IgD-negative memory B cell (primary cell): ENCODE data around the gene PRDM7. TPM values are rescaled to one million over a fixed set of nuclear protein-coding genes. Genes with fewer than 3 reads are reported as not detected.
A peak's percentile ranks its signal among the peaks of the same experiment; 100 is the strongest.
"Not testable (repeated sequence)": the region's sequence is repeated elsewhere in the genome, so short reads cannot be mapped to it uniquely, and the experiment has no call there.

Experiments
- H3K27ac Mint-ChIP-seq, 3 donors: one replicate each; pipeline ENCODE4 v1.8.0; 2020 to 2022; ENCODE audit warnings: mild to moderate bottlenecking in 3 of 3, mixed read lengths in 3 of 3, moderate library complexity in 1 of 3
- H3K27me3 Mint-ChIP-seq: one replicate; pipeline ENCODE4 v1.8.0; 2021; ENCODE audit warnings: mixed read lengths
- H3K36me3 Mint-ChIP-seq: one replicate; pipeline ENCODE4 v1.8.0; 2020; ENCODE audit warnings: mild to moderate bottlenecking, mixed read lengths
- H3K4me1 Mint-ChIP-seq, 3 donors: one replicate each; pipeline ENCODE4 v1.8.0; 2020 to 2022; ENCODE audit warnings: mixed read lengths in 3 of 3, mild to moderate bottlenecking in 1 of 3
- H3K4me3 Mint-ChIP-seq, 4 donors: one replicate each; pipeline ENCODE4 v1.8.0; 2020 to 2022; ENCODE audit warnings: mild to moderate bottlenecking in 4 of 4, mixed read lengths in 4 of 4, moderate library complexity in 3 of 4
- H3K9me3 Mint-ChIP-seq, 3 donors: one replicate each; pipeline ENCODE4 v1.8.0; 2020 to 2021; ENCODE audit warnings: mixed read lengths in 3 of 3, mild to moderate bottlenecking in 1 of 3
- polyA plus RNA-seq: library from polyadenylated mRNA; unstranded; fragments of 300-500 nt; fragmentation: Illumina TruSeq; gene quantifications from one replicate; pipeline ENCODE4 v1.2.3, GENCODE V29; 2021

Gene PRDM7
- polyA plus RNA-seq, 1 donor from 2014 or later: not detected

GRCh38 chr16:90018652-90019542, 58.2 kb downstream of the PRDM7 start, which contains the start of gene DBNDD1:
DBNDD1 (minus strand) TSS chr16:90019456; CDS start chr16:90019341, 115 bp downstream.
- peak within 1 kb of the TSS; percentile 76 to 94 (median 80) for H3K4me3 Mint-ChIP-seq
- H3K27me3 Mint-ChIP-seq: peaks cover 20% of the 10 kb centered on the region
- peaks cover 0 to 2% (median 0%) of the 10 kb centered on the region in 3 donors for H3K9me3 Mint-ChIP-seq
- H3K36me3 Mint-ChIP-seq: peaks cover 2% of the 10 kb centered on the region
- peaks cover 10 to 14% (median 11%) of the 10 kb centered on the region in 3 donors for H3K4me1 Mint-ChIP-seq
- peak within 1 kb of the TSS in 1 of 3 donors; percentile 59 for H3K27ac Mint-ChIP-seq

- Mint-ChIP-seq H3K27me3 (peaks cover 20% of the 10 kb centered on the region), H3K27ac (no peak overlapping the region)
These were observed 58.9 kb downstream of the PRDM7 start for GRCh38 chr16:90018297-90018651.

GRCh38 chr16:90016339-90016950, 60.7 kb downstream of the PRDM7 start:
- H3K4me3 Mint-ChIP-seq: no peak overlapping the region
- H3K4me1 Mint-ChIP-seq: peaks cover 6 to 23% (median 10%) of the 10 kb centered on the region in 3 donors
- no peak overlapping the region for H3K27ac Mint-ChIP-seq
- peaks cover 17% of the 10 kb centered on the region for H3K27me3 Mint-ChIP-seq
- peaks cover 0 to 2% (median 0%) of the 10 kb centered on the region in 3 donors for H3K9me3 Mint-ChIP-seq
- peaks cover 2% of the 10 kb centered on the region for H3K36me3 Mint-ChIP-seq

More at GRCh38 chr16:90018297-90018651, 58.9 kb downstream of the PRDM7 start:
- Mint-ChIP-seq H3K4me3 (peak overlapping the region in 3 of 4 donors; percentile 39 to 76 (median 50)), H3K36me3 (peaks cover 2% of the 10 kb centered on the region), H3K9me3 (peaks cover 0 to 2% (median 0%) of the 10 kb centered on the region in 3 donors), H3K4me1 (peaks cover 13 to 17% (median 14%) of the 10 kb centered on the region in 3 donors)

GRCh38 chr16:90015586-90016338, 61.4 kb downstream of the PRDM7 start:
- H3K27me3 Mint-ChIP-seq: peaks cover 17% of the 10 kb centered on the region
- peak overlapping the region in 1 of 3 donors; percentile 23 for H3K27ac Mint-ChIP-seq
- peaks cover 0 to 2% (median 0%) of the 10 kb centered on the region in 3 donors for H3K9me3 Mint-ChIP-seq
- peaks cover 2% of the 10 kb centered on the region for H3K36me3 Mint-ChIP-seq
- no peak overlapping the region for H3K4me3 Mint-ChIP-seq
- H3K4me1 Mint-ChIP-seq: peaks cover 6 to 23% (median 10%) of the 10 kb centered on the region in 3 donors

- Mint-ChIP-seq H3K9me3 (no peaks in the 10 kb centered on the region), H3K4me1 (peaks cover 13 to 30% (median 14%) of the 10 kb centered on the region in 3 donors), H3K4me3 (peak overlapping the region in 3 of 4 donors; percentile 8 to 89 (median 24)), H3K36me3 (peaks cover 2% of the 10 kb centered on the region), H3K27ac (peak overlapping the region in 2 of 3 donors; percentile 39 to 56), H3K27me3 (peaks cover 11% of the 10 kb centered on the region)
These were observed 64.0 kb downstream of the PRDM7 start for GRCh38 chr16:90012991-90013745.

- Mint-ChIP-seq H3K36me3 (peaks cover 2% of the 10 kb centered on the region), H3K27ac (peak overlapping the region in 2 of 3 donors; percentile 48 to 82), H3K27me3 (peaks cover 11% of the 10 kb centered on the region), H3K9me3 (no peaks in the 10 kb centered on the region), H3K4me1 (peaks cover 18 to 37% (median 20%) of the 10 kb centered on the region in 3 donors), H3K4me3 (peak overlapping the region in 2 of 4 donors; percentile 28 to 37)
These were observed 65.1 kb downstream of the PRDM7 start for GRCh38 chr16:90011908-90012501.

GRCh38 chr16:90011508-90011819, 65.7 kb downstream of the PRDM7 start:
- peaks cover under 1% of the 10 kb centered on the region for H3K36me3 Mint-ChIP-seq
- H3K4me1 Mint-ChIP-seq: peaks cover 18 to 37% (median 20%) of the 10 kb centered on the region in 3 donors
- H3K27me3 Mint-ChIP-seq: peaks cover 11% of the 10 kb centered on the region
- H3K27ac Mint-ChIP-seq: peak overlapping the region in 1 of 3 donors; percentile 48
- H3K9me3 Mint-ChIP-seq: no peaks in the 10 kb centered on the region
- H3K4me3 Mint-ChIP-seq: peak overlapping the region in 1 of 4 donors; percentile 27

- no peaks in the 10 kb centered on the region for H3K9me3 Mint-ChIP-seq
- peaks cover 11% of the 10 kb centered on the region for H3K27me3 Mint-ChIP-seq
- peak overlapping the region in 1 of 4 donors; percentile 58 for H3K4me3 Mint-ChIP-seq
- H3K36me3 Mint-ChIP-seq: no peaks in the 10 kb centered on the region
- H3K4me1 Mint-ChIP-seq: peaks cover 18 to 37% (median 20%) of the 10 kb centered on the region in 3 donors
- peak overlapping the region in 1 of 3 donors; percentile 91 for H3K27ac Mint-ChIP-seq
These were observed 66.2 kb downstream of the PRDM7 start for GRCh38 chr16:90010676-90011507.

GRCh38 chr16:90009172-90009899, 67.8 kb downstream of the PRDM7 start:
- H3K27ac Mint-ChIP-seq: peak overlapping the region; percentile 86 to 91 (median 91)

GRCh38 chr16:90008708-90009145, 68.4 kb downstream of the PRDM7 start:
- Mint-ChIP-seq H3K4me3 (peak overlapping the region; percentile 68 to 88 (median 79)), H3K27me3 (peaks cover 2% of the 10 kb centered on the region), H3K9me3 (no peaks in the 10 kb centered on the region), H3K27ac (peak overlapping the region; percentile 86 to 91 (median 91)), H3K36me3 (no peaks in the 10 kb centered on the region), H3K4me1 (peaks cover 18 to 36% (median 20%) of the 10 kb centered on the region in 3 donors)

More at GRCh38 chr16:90009172-90009899, 67.8 kb downstream of the PRDM7 start:
- Mint-ChIP-seq H3K27me3 (peaks cover 2% of the 10 kb centered on the region), H3K4me3 (peak overlapping the region; percentile 68 to 88 (median 79)), H3K36me3 (no peaks in the 10 kb centered on the region), H3K9me3 (no peaks in the 10 kb centered on the region), H3K4me1 (peaks cover 18 to 37% (median 20%) of the 10 kb centered on the region in 3 donors)

GRCh38 chr16:90007635-90008234, 69.4 kb downstream of the PRDM7 start:
- peaks cover 12 to 26% (median 20%) of the 10 kb centered on the region in 3 donors for H3K4me1 Mint-ChIP-seq
- H3K36me3 Mint-ChIP-seq, H3K27me3 Mint-ChIP-seq, H3K9me3 Mint-ChIP-seq: not testable (repeated sequence)
- H3K4me3 Mint-ChIP-seq: peak overlapping the region in 3 of 4 donors; percentile 24 to 66 (median 54)
- peak overlapping the region in 2 of 3 donors; percentile 80 to 87 for H3K27ac Mint-ChIP-seq

- Mint-ChIP-seq H3K4me1 (peaks cover 14 to 21% (median 20%) of the 10 kb centered on the region in 3 donors), H3K27ac (peak overlapping the region in 1 of 3 donors; percentile 80), H3K36me3 (no peaks in the 10 kb centered on the region), H3K4me3 (peak overlapping the region in 1 of 4 donors; percentile 24), H3K9me3 (no peaks in the 10 kb centered on the region), H3K27me3 (peaks cover 2% of the 10 kb centered on the region)
These were observed 70.1 kb downstream of the PRDM7 start for GRCh38 chr16:90007015-90007414.
